ENCODE results near the gene ISM1. TPM values are rescaled to one million over a fixed set of nuclear protein-coding genes. Genes with fewer than 3 reads are reported as not detected.
A peak's percentile ranks its signal among the peaks of the same experiment; 100 is the strongest.

Gene ISM1
- total and polyA plus RNA-seq, 7 donors, result 0.56 to 1.8 (median 0.99) TPM

GRCh38 chr20:13222319-13222716 is 1.2 kb downstream of the ISM1 start:
- intact Hi-C loops (cut with DNase I), result no loop called here
- DNase-seq (no peak), ATAC-seq (no peak)
- Histone ChIP-seq H3K27me3 (ENCODE audit: insufficient read depth in 3 of 3, low read length in 2 of 3) (peaks cover 2 to 46% (median 9%) of the 10 kb centered on the region in 3 donors), H3K4me3 (peak overlapping the region; percentile 68), H3K4me1 (peaks cover 7% of the 10 kb centered on the region), H3K9me3 (peaks cover 8% of the 10 kb centered on the region), H3K36me3 (ENCODE audit: insufficient read depth in 1 of 2, low read depth in 1 of 2) (no peaks in the 10 kb centered on the region), H3K27ac (no peak overlapping the region)
- WGBS, 3 donors, result 36 to 47% (median 38%) methylated on average over 8 of the region's 8 CpGs
- no peak for TF ChIP-seq CTCF (IDR thresholded peaks at IDR 0.05)

- peaks cover 0 to 36% (median 9%) of the 10 kb centered on the region in 3 donors for H3K27me3 ChIP-seq (ENCODE audit: insufficient read depth in 3 of 3, low read length in 2 of 3)
- WGBS, 3 donors, result 43 to 46% (median 44%) methylated on average over 5 of the region's 5 CpGs
- no peaks in the 10 kb centered on the region for H3K36me3 ChIP-seq (ENCODE audit: insufficient read depth in 1 of 2, low read depth in 1 of 2)
- H3K9me3 ChIP-seq, result peaks cover 8% of the 10 kb centered on the region
- DNase-seq (no peak), ATAC-seq (no peak)
- intact Hi-C loops (cut with DNase I), result no loop called here
- H3K4me1 ChIP-seq, result peaks cover 7% of the 10 kb centered on the region
- H3K27ac ChIP-seq, result no peak overlapping the region
- no peak overlapping the region for H3K4me3 ChIP-seq
- TF ChIP-seq CTCF (IDR thresholded peaks at IDR 0.05), result no peak
Measured at GRCh38 chr20:13223736-13224520, 2.9 kb downstream of the ISM1 start.

GRCh38 chr20:13226367-13226766 is 5.3 kb downstream of the ISM1 start:
- peaks cover 8% of the 10 kb centered on the region for H3K9me3 ChIP-seq
- no peak for DNase-seq
- H3K36me3 ChIP-seq (ENCODE audit: insufficient read depth in 1 of 2, low read depth in 1 of 2), result no peaks in the 10 kb centered on the region
- WGBS, 3 donors, result 68 to 71% (median 70%) methylated on average over 1 of the region's 1 CpG
- intact Hi-C loops (cut with DNase I), result no loop called here
- peaks cover 0 to 19% (median 7%) of the 10 kb centered on the region in 3 donors for H3K27me3 ChIP-seq (ENCODE audit: insufficient read depth in 3 of 3, low read length in 2 of 3)
- no peaks in the 10 kb centered on the region for H3K4me1 ChIP-seq
- H3K4me3 ChIP-seq, result no peak overlapping the region
- H3K27ac ChIP-seq, result no peak overlapping the region
- TF ChIP-seq CTCF (IDR thresholded peaks at IDR 0.05), result no peak
- ATAC-seq, result no peak

- no peak for TF ChIP-seq CTCF (IDR thresholded peaks at IDR 0.05)
- Histone ChIP-seq H3K4me1 (no peaks in the 10 kb centered on the region), H3K27ac (no peak overlapping the region), H3K27me3 (ENCODE audit: insufficient read depth in 3 of 3, low read length in 2 of 3) (peaks cover 0 to 6% (median 0%) of the 10 kb centered on the region in 3 donors), H3K9me3 (peaks cover 8% of the 10 kb centered on the region), H3K4me3 (no peak overlapping the region), H3K36me3 (ENCODE audit: insufficient read depth in 1 of 2, low read depth in 1 of 2) (no peaks in the 10 kb centered on the region)
- no peak for DNase-seq
- intact Hi-C loops (cut with DNase I), result no loop called here
- ATAC-seq, result no peak
- WGBS, 3 donors, result 88 to 97% (median 90%) methylated on average over 2 of the region's 2 CpGs
Measured at GRCh38 chr20:13228771-13229170, 7.7 kb downstream of the ISM1 start.

GRCh38 chr20:13229538-13229937 is 8.5 kb downstream of the ISM1 start:
- Histone ChIP-seq H3K27ac (no peak overlapping the region), H3K36me3 (ENCODE audit: insufficient read depth in 1 of 2, low read depth in 1 of 2) (no peaks in the 10 kb centered on the region), H3K9me3 (peaks cover 8% of the 10 kb centered on the region), H3K4me3 (no peak overlapping the region), H3K27me3 (ENCODE audit: insufficient read depth in 3 of 3, low read length in 2 of 3) (peaks cover 0 to 6% (median 0%) of the 10 kb centered on the region in 3 donors), H3K4me1 (no peaks in the 10 kb centered on the region)
- intact Hi-C loops (cut with DNase I), result no loop called here
- DNase-seq (no peak), ATAC-seq (no peak)
- TF ChIP-seq CTCF (IDR thresholded peaks at IDR 0.05), result no peak

Measured in psoas muscle (tissue), 8 donors.